SK-N-SH (cell line): ENCODE data around the gene RLF. TPM values are rescaled to one million over a fixed set of nuclear protein-coding genes. Genes with fewer than 3 reads are reported as not detected.

Experiments
- CTCF ChIA-PET: fragments of 300-600, 350-600 bp; formaldehyde crosslinking; extraction: SDS; loops from one replicate; lab custom pipeline; 2021; lab: Yijun Ruan, JAX
- POLR2A ChIA-PET: fragments of 350-600 bp; sonication (Branson Sonifier 250); formaldehyde crosslinking; extraction: SDS; loops from one replicate; lab custom pipeline; 2020; ENCODE audit warnings: antibody characterized with exemption, inconsistent platforms; lab: Yijun Ruan, JAX
- DNase-seq: peaks from one replicate; pipeline ENCODE4 v3.0.0; 2012
- H2AFZ ChIP-seq: fragments of 200-600 bp; sonication (generic); 2 replicates; pipeline ENCODE4 v1.8.1; 2016; ENCODE audit warnings: antibody characterized with exemption, mild to moderate bottlenecking, low read depth
- H3F3A ChIP-seq: fragments of 200-600 bp; sonication (generic); replicated peaks from 2 replicates; pipeline ENCODE3; 2016; ENCODE audit warnings: antibody characterized with exemption, mild to moderate bottlenecking; ENCODE audit not compliant: insufficient read depth
- H3K27ac ChIP-seq, 2 experiments: fragments of 200-500 bp in 1 of 2; fragments of 200-600 bp in 1 of 2; sonication (Bioruptor generic) in 1 of 2; sonication (generic), shearing (Covaris generic) in 1 of 2; 2 replicates each; pipeline versions ENCODE4 v1.5.1 to v1.6.1; 2014 to 2016; ENCODE audit warnings: low read depth in 2 of 2, inconsistent platforms in 1 of 2, low read length in 1 of 2, mild to moderate bottlenecking in 1 of 2, mixed read lengths in 1 of 2
- H3K27me3 ChIP-seq: fragments of 200-600 bp; sonication (generic), shearing (Covaris generic); 2 replicates; pipeline ENCODE4 v1.6.1; 2016; ENCODE audit warnings: mixed run types; ENCODE audit not compliant: insufficient read depth
- H3K36me3 ChIP-seq, 2 experiments: fragments of 200-500 bp in 1 of 2; fragments of 200-600 bp in 1 of 2; sonication (Bioruptor generic) in 1 of 2; sonication (generic) in 1 of 2; replicated peaks in 1 of 2; 2 replicates each; pipeline versions ENCODE3 to v1.5.1; 2014 to 2016; ENCODE audit warnings: low read length in 1 of 2, mild to moderate bottlenecking in 1 of 2; ENCODE audit not compliant: insufficient read depth in 2 of 2, control insufficient read depth in 1 of 2
- H3K4me1 ChIP-seq, 2 experiments: fragments of 200-500 bp in 1 of 2; fragments of 200-600 bp in 1 of 2; sonication (Bioruptor generic) in 1 of 2; sonication (generic), shearing (Covaris generic) in 1 of 2; 2 replicates each; pipeline versions ENCODE4 v1.5.1 to v1.6.1; 2014 to 2016; ENCODE audit warnings: low read depth in 1 of 2, low read length in 1 of 2, mixed run types in 1 of 2; ENCODE audit not compliant: insufficient read depth in 2 of 2, control insufficient read depth in 1 of 2
- H3K4me2 ChIP-seq: fragments of 200-600 bp; sonication (generic), shearing (Covaris generic); 2 replicates; pipeline ENCODE4 v1.6.1; 2017; ENCODE audit warnings: mixed run types
- H3K4me3 ChIP-seq, 2 experiments: fragments of 200-500 bp in 1 of 2; fragments of 200-600 bp in 1 of 2; sonication (Bioruptor generic) in 1 of 2; sonication (generic), shearing (Covaris generic) in 1 of 2; 2 replicates each; pipeline versions ENCODE4 v1.5.1 to v1.8.1; 2014 to 2016; ENCODE audit warnings: low read depth in 2 of 2, inconsistent platforms in 1 of 2, low read length in 1 of 2, mild to moderate bottlenecking in 1 of 2, mixed read lengths in 1 of 2, moderate library complexity in 1 of 2
- H3K79me2 ChIP-seq: fragments of 200-600 bp; sonication (generic); 2 replicates; pipeline ENCODE4 v1.8.1; 2017; ENCODE audit warnings: mild to moderate bottlenecking; ENCODE audit not compliant: insufficient read depth
- H3K9ac ChIP-seq: fragments of 200-600 bp; sonication (generic); 2 replicates; pipeline ENCODE4 v1.6.1; 2017; ENCODE audit warnings: mixed run types
- H3K9me2 ChIP-seq: fragments of 200-600 bp; sonication (generic); 2 replicates; pipeline ENCODE4 v1.6.1; 2017; ENCODE audit warnings: mixed run types
- H3K9me3 ChIP-seq: fragments of 200-600 bp; sonication (generic); 2 replicates; pipeline ENCODE4 v1.6.1; 2017; ENCODE audit warnings: mixed run types, mild to moderate bottlenecking, moderate library complexity
- H4K20me1 ChIP-seq: fragments of 200-600 bp; sonication (generic); 2 replicates; pipeline ENCODE4 v1.6.1; 2017; ENCODE audit warnings: mild to moderate bottlenecking, mixed run types; ENCODE audit not compliant: insufficient read depth
- CHD2 ChIP-seq: fragments of 150-350 bp; IDR thresholded peaks from 2 replicates; pipeline ENCODE4 v1.6.1; 2018; ENCODE audit warnings: low read length; ENCODE audit not compliant: partially characterized antibody
- CTCF ChIP-seq: fragments of 200-600 bp; sonication (generic); IDR thresholded peaks from 2 replicates; pipeline ENCODE4 v1.6.1; 2017; ENCODE audit warnings: antibody characterized with exemption, mild to moderate bottlenecking, moderate library complexity
- FOXM1 ChIP-seq: IDR thresholded peaks from 2 replicates; pipeline ENCODE4 v1.4.0; 2012; ENCODE audit warnings: low read depth, mild to moderate bottlenecking
- JUND ChIP-seq: IDR thresholded peaks from 2 replicates; pipeline ENCODE4 v1.4.0; 2012
- RCOR1 ChIP-seq: fragments of 150-350 bp; IDR thresholded peaks from 2 replicates; pipeline ENCODE4 v1.6.1; 2017; ENCODE audit warnings: antibody characterized with exemption, low read length
- REST ChIP-seq: IDR thresholded peaks from 2 replicates; pipeline ENCODE4 v1.6.1; 2012; ENCODE audit warnings: mild to moderate bottlenecking, low read depth, low read length, moderate library complexity
- RFX5 ChIP-seq: IDR thresholded peaks from 2 replicates; pipeline ENCODE4 v1.6.1; 2012; ENCODE audit warnings: mild to moderate bottlenecking, improper control_type of control experiment, low read length
- USF2 ChIP-seq: fragments of 150-350 bp; IDR thresholded peaks from 2 replicates; pipeline ENCODE4 v1.6.1; 2017; ENCODE audit warnings: antibody characterized with exemption, low read length, low read depth, borderline replicate concordance
- WGBS: methylation state at CpG from one replicate; pipeline ENCODE4 v1.1.6; 2017; ENCODE audit warnings: low lambda C conversion rate; 5-methylcytosine and 5-hydroxymethylcytosine counted together
- polyA plus RNA-seq, 3 experiments: library from polyadenylated mRNA; depleted of rRNA; stranded (reverse); fragments of >200 nt; gene quantifications; 2 replicates each; pipeline ENCODE4 v1.2.3, GENCODE V29; 2012

The RLF gene
- polyA plus RNA-seq, 1 of the 3 experiments (the other 2 are of a cell fraction): 2.3 TPM

GRCh38 chr1:40199126-40199525 lies 37.9 kb downstream of the RLF start:
- H3K79me2 ChIP-seq: peaks cover 35% of the 10 kb centered on the region; the same call in 1 of the 2 replicates
- peaks cover 17 to 46% of the 10 kb centered on the region in 2 experiments for H3K36me3 ChIP-seq
- TF ChIP-seq FOXM1 (no peak), CTCF (no peak), REST (no peak)
- H2AFZ ChIP-seq: no peak overlapping the region
- no peak overlapping the region for H3K9ac ChIP-seq
- DNase-seq: no peak
- WGBS: 97% methylated on average over 3 of the region's 3 CpGs
- no peaks in the 10 kb centered on the region for H3K4me1 ChIP-seq
- H3K9me3 ChIP-seq: no peaks in the 10 kb centered on the region
- H3K27me3 ChIP-seq: no peaks in the 10 kb centered on the region
- no peak overlapping the region for H3K27ac ChIP-seq
- H4K20me1 ChIP-seq: no peaks in the 10 kb centered on the region
- H3K4me2 ChIP-seq: no peak overlapping the region
- no peak overlapping the region for H3K4me3 ChIP-seq
- ChIA-PET CTCF (interaction anchor here (1.0 to 3.0 kb wide), 3 partner anchors 13 to 140 kb away, joined by 3 to 13 read pairs (median 5); no protein-coding TSS in a partner anchor), POLR2A (no interaction called here)
- H3F3A ChIP-seq: peaks cover 10% of the 10 kb centered on the region
- H3K9me2 ChIP-seq: no peaks in the 10 kb centered on the region

GRCh38 chr1:40204856-40205255 lies 43.7 kb downstream of the RLF start:
- Histone ChIP-seq H3K9ac (no peak overlapping the region), H3F3A (no peaks in the 10 kb centered on the region), H2AFZ (no peak overlapping the region), H3K9me2 (no peaks in the 10 kb centered on the region), H3K4me2 (no peak overlapping the region), H3K36me3 (peaks cover 19 to 31% of the 10 kb centered on the region in 2 experiments), H3K27me3 (no peaks in the 10 kb centered on the region), H3K4me3 (no peak overlapping the region), H3K4me1 (no peaks in the 10 kb centered on the region), H3K79me2 (peaks cover 35% of the 10 kb centered on the region), H4K20me1 (no peaks in the 10 kb centered on the region), H3K27ac (no peak overlapping the region), H3K9me3 (no peaks in the 10 kb centered on the region)
- ChIA-PET POLR2A (no interaction called here), CTCF (interaction anchor here (0.6 to 2.3 kb wide), 4 partner anchors 19 to 134 kb away, joined by 3 to 12 read pairs (median 4); no protein-coding TSS in a partner anchor)
- TF ChIP-seq CHD2: no peak
- TF ChIP-seq RFX5: no peak
- TF ChIP-seq RCOR1: no peak
- no peak for TF ChIP-seq JUND
- no peak for TF ChIP-seq REST
- no peak for TF ChIP-seq USF2
- 97% methylated on average over 4 of the region's 4 CpGs for WGBS
- DNase-seq: no peak
